Keratinocyte (primary cell): ENCODE results near the gene STYK1. TPM values are rescaled to one million over a fixed set of nuclear protein-coding genes. Genes with fewer than 3 reads are reported as not detected.
A peak's percentile ranks its signal among the peaks of the same experiment; 100 is the strongest.

Experiments
- DNase-seq: peaks from one replicate; pipeline ENCODE4 v3.0.0-alpha.2; 2011; ENCODE audit warnings: low read depth, missing footprints, low spot score
- FAIRE-seq: peaks from 2 replicates; lab custom pipeline; 2011; peaks lifted over from hg19 to GRCh38; lab: Jason Lieb, UNC
- H2AFZ ChIP-seq: 2 replicates; pipeline ENCODE4 v1.6.0; 2012; ENCODE audit warnings: low read length, control low read depth, inconsistent platforms; ENCODE audit not compliant: control insufficient read depth
- H3K27ac ChIP-seq: 2 replicates; pipeline ENCODE4 v1.5.1; 2011; ENCODE audit warnings: low read length; ENCODE audit not compliant: control insufficient read depth, insufficient read depth
- H3K27me3 ChIP-seq: 3 replicates; pipeline ENCODE4 v1.6.0; 2011; ENCODE audit warnings: low read length; ENCODE audit not compliant: control insufficient read depth, insufficient read depth; ENCODE audit errors: extremely low read depth
- H3K36me3 ChIP-seq, 2 experiments: 2 replicates in 1 of 2; 3 replicates in 1 of 2; pipeline ENCODE4 v1.5.1; 2011; ENCODE audit warnings: low read length in 2 of 2, mild to moderate bottlenecking in 1 of 2; ENCODE audit not compliant: control insufficient read depth in 2 of 2, insufficient read depth in 2 of 2; ENCODE audit errors: extremely low read depth in 1 of 2
- H3K4me1 ChIP-seq: 3 replicates; pipeline ENCODE4 v1.5.1; 2011; ENCODE audit warnings: low read length; ENCODE audit not compliant: control insufficient read depth, insufficient read depth; ENCODE audit errors: extremely low read depth
- H3K4me2 ChIP-seq: 3 replicates; pipeline ENCODE4 v1.6.0; 2011; ENCODE audit warnings: low read depth, low read length; ENCODE audit not compliant: control insufficient read depth, insufficient read depth; ENCODE audit errors: extremely low read depth
- H3K4me3 ChIP-seq, 3 experiments: fragments of 200-600 bp in 1 of 3; sonication (generic) in 1 of 3; 2 replicates in 2 of 3; 3 replicates in 1 of 3; pipeline ENCODE4 v1.5.1; 2011 to 2016; ENCODE audit warnings: low read length in 3 of 3, mild to moderate bottlenecking in 3 of 3, control low read depth in 2 of 3, inconsistent platforms in 1 of 3, low read depth in 1 of 3, mixed read lengths in 1 of 3, mixed run types in 1 of 3, moderate library complexity in 1 of 3; ENCODE audit not compliant: control insufficient read depth in 2 of 3, insufficient read depth in 2 of 3; ENCODE audit errors: extremely low read depth in 1 of 3
- H3K79me2 ChIP-seq: 2 replicates; pipeline ENCODE4 v1.6.0; 2012; ENCODE audit warnings: low read length; ENCODE audit not compliant: control insufficient read depth, insufficient read depth
- H3K9ac ChIP-seq: 3 replicates; pipeline ENCODE4 v1.6.0; 2011; ENCODE audit warnings: low read length; ENCODE audit not compliant: control insufficient read depth, insufficient read depth; ENCODE audit errors: extremely low read depth
- H3K9me1 ChIP-seq: 3 replicates; pipeline ENCODE4 v1.6.0; 2011; ENCODE audit warnings: low read length; ENCODE audit not compliant: control insufficient read depth, insufficient read depth; ENCODE audit errors: extremely low read depth
- H3K9me3 ChIP-seq: 2 replicates; pipeline ENCODE4 v1.5.1; 2012; ENCODE audit warnings: low read depth, low read length; ENCODE audit not compliant: control insufficient read depth
- H4K20me1 ChIP-seq: 3 replicates; pipeline ENCODE4 v1.6.0; 2011; ENCODE audit warnings: low read length; ENCODE audit not compliant: control insufficient read depth, insufficient read depth; ENCODE audit errors: extremely low read depth
- EZH2 ChIP-seq: IDR thresholded peaks from one replicate; pipeline ENCODE4 v1.6.1; 2012; ENCODE audit warnings: inconsistent platforms, mild to moderate bottlenecking, low read length, moderate library complexity
- dilution Hi-C: fragments of 300-500 bp; cut with MboI; formaldehyde crosslinking; loops from one replicate; pipeline ENCODE4 v1.7.0; 2020; ENCODE audit warnings: low sequenced_read_pairs; ENCODE audit not compliant: extremely low pct_ligation_motif_present
- polyA plus RNA-seq, 5 experiments: library from polyadenylated mRNA; depleted of rRNA in 3 of 5; stranded (reverse) in 3 of 5; stranded (forward) in 1 of 5; unstranded in 1 of 5; fragments of >200 nt; gene quantifications; 1 replicate in 1 of 5; 2 replicates in 3 of 5; 3 replicates in 1 of 5; pipeline versions ENCODE4 v1.2.1 to v1.2.3, GENCODE V29; 2011 to 2012; ENCODE audit warnings: missing spikeins in 2 of 5, low read depth in 1 of 5, low replicate concordance in 1 of 5
- TF ChIP-seq, protein P1 (sequence below), 3 experiments: IDR thresholded peaks in 1 of 3; conservative IDR thresholded peaks in 1 of 3; optimal IDR thresholded peaks in 1 of 3; 2 replicates in 2 of 3; 3 replicates in 1 of 3; pipeline versions ENCODE3 to v1.5.1; 2011; ENCODE audit warnings: low read length in 3 of 3, mild to moderate bottlenecking in 3 of 3, moderate library complexity in 2 of 3, control low read depth in 1 of 3, inconsistent platforms in 1 of 3; ENCODE audit not compliant: insufficient read depth in 2 of 3; ENCODE audit errors: extremely low read depth in 1 of 3

STYK1 gene
- polyA plus RNA-seq, 1 donor (not counting 4 experiments of a cell fraction or from before 2014, with no cell fraction given): 2.8 TPM

DNA sequence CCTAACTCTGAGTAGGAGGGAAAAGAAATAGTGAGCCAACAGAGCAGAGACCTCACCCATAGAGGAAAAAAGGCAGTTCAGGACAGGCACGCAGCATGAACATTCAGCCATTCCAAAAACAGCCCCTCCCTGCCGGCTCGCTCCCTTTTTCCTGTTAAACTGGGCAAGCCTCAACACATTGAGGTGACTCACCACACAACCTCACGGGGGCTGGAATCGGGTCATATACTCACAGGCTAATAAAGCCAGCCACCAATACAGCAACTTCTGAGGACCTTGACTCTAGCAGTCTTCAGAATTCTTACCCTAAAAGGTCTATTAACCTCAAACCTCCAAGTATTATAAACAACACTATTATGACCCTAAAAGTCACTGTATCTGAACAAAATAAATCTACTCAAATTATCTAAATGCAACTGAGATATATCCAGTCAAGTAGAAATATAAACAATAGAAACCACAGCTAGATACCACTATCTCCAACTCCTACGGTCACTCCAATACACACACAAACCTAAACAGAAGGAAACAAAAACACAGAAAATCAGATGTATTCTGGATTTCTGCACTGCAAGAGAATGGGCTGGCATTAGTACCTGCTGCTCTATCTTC lies 43.0 kb upstream of the STYK1 start:
- Histone ChIP-seq H2AFZ (no peak overlapping the region), H3K9me3 (no peaks in the 10 kb centered on the region), H3K9me1 (no peaks in the 10 kb centered on the region), H3K27me3 (no peaks in the 10 kb centered on the region), H3K4me3 (peak overlapping the region in 2 of 3 experiments; percentile 97 to 98), H4K20me1 (peaks cover 6% of the 10 kb centered on the region), H3K9ac (peak overlapping the region; percentile 58), H3K4me1 (peaks cover 48% of the 10 kb centered on the region), H3K27ac (peak overlapping the region; percentile 99), H3K36me3 (peaks cover 10 to 32% of the 10 kb centered on the region in 2 experiments), H3K79me2 (peaks cover 79% of the 10 kb centered on the region), H3K4me2 (peak overlapping the region; percentile 69)
- TF ChIP-seq, protein P1, sequence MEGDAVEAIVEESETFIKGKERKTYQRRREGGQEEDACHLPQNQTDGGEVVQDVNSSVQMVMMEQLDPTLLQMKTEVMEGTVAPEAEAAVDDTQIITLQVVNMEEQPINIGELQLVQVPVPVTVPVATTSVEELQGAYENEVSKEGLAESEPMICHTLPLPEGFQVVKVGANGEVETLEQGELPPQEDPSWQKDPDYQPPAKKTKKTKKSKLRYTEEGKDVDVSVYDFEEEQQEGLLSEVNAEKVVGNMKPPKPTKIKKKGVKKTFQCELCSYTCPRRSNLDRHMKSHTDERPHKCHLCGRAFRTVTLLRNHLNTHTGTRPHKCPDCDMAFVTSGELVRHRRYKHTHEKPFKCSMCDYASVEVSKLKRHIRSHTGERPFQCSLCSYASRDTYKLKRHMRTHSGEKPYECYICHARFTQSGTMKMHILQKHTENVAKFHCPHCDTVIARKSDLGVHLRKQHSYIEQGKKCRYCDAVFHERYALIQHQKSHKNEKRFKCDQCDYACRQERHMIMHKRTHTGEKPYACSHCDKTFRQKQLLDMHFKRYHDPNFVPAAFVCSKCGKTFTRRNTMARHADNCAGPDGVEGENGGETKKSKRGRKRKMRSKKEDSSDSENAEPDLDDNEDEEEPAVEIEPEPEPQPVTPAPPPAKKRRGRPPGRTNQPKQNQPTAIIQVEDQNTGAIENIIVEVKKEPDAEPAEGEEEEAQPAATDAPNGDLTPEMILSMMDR (optimal IDR thresholded peaks at IDR 0.05 in 1 of 3, IDR thresholded peaks at IDR 0.05 in 1 of 3, conservative IDR thresholded peaks at IDR 0.05 in 1 of 3; ENCODE audit: extremely low read depth in 1 of 3, insufficient read depth in 2 of 3, low read length in 3 of 3): no peak
- TF ChIP-seq EZH2: no peak
- FAIRE-seq: peak; percentile 97
- dilution Hi-C loops: no loop called here
- DNase-seq: no peak

DNA sequence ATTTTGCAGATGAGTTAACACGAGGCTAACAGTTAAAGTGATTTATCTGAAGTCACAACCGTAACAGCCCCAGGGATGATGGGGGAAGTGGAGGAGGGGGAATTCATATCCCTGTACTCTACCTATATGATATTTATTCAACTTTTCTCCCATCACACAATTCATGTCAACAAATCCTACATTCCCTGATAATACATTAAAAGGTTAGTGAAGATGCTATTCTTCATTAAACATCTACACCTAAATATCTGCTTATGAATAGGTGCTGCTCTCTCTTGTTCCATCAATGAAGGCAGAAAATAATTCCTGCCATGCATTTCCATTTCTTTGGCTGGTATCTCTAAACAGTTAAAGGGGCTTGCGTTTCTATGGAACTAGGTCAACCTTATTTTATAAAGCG lies 42.4 kb upstream of the STYK1 start:
- Histone ChIP-seq H3K9me1 (no peaks in the 10 kb centered on the region), H3K36me3 (peaks cover 14 to 37% of the 10 kb centered on the region in 2 experiments), H3K9me3 (no peaks in the 10 kb centered on the region), H3K4me1 (peaks cover 48% of the 10 kb centered on the region), H3K9ac (peak overlapping the region; percentile 51), H3K4me2 (peak overlapping the region; percentile 69), H3K27ac (peak overlapping the region; percentile 99), H4K20me1 (peaks cover 1% of the 10 kb centered on the region), H3K79me2 (peaks cover 79% of the 10 kb centered on the region), H2AFZ (no peak overlapping the region), H3K27me3 (no peaks in the 10 kb centered on the region), H3K4me3 (peak overlapping the region in 2 of 3 experiments; percentile 44 to 47)
- FAIRE-seq: no peak
- DNase-seq: no peak
- dilution Hi-C loops: no loop called here
- TF ChIP-seq, protein P1 (optimal IDR thresholded peaks at IDR 0.05 in 1 of 3, IDR thresholded peaks at IDR 0.05 in 1 of 3, conservative IDR thresholded peaks at IDR 0.05 in 1 of 3; ENCODE audit: extremely low read depth in 1 of 3, insufficient read depth in 2 of 3, low read length in 3 of 3): no peak
- TF ChIP-seq EZH2: no peak
